Prostate gland (tissue), 2 donors: ENCODE results near the gene CES2.
"Not testable (repeated sequence)": the region's sequence is repeated elsewhere in the genome, so short reads cannot be mapped to it uniquely, and the experiment has no call there.

Source experiments
- CTCF ChIP-seq, 4 experiments: fragments of 200-600 bp in 2 of 4; fragments of 450-650 bp in 2 of 4; sonication (generic) in 2 of 4; IDR thresholded peaks; 1 replicate in 3 of 4; 2 replicates in 1 of 4; pipeline ENCODE4 v1.5.1; 2016 to 2019; ENCODE audit warnings: antibody characterized with exemption in 4 of 4, mild to moderate bottlenecking in 2 of 4, moderate library complexity in 2 of 4
- POLR2A ChIP-seq: fragments of 450-650 bp; IDR thresholded peaks from one replicate; pipeline ENCODE4 v1.6.1; 2016; ENCODE audit warnings: antibody characterized with exemption, mild to moderate bottlenecking
- POLR2AphosphoS5 ChIP-seq: sonication (generic); formaldehyde crosslinking; IDR thresholded peaks from one replicate; pipeline ENCODE4 v1.6.1; 2017; ENCODE audit warnings: antibody characterized with exemption

GRCh38 chr16:66944971-66945370 lies 9.7 kb downstream of the CES2 start:
- not testable (repeated sequence) for TF ChIP-seq CTCF (IDR thresholded peaks at IDR 0.05); POLR2A; POLR2AphosphoS5
